GM18507 (cell line): Measurements from ENCODE around the gene S100A14.
"Not testable (repeated sequence)": the region's sequence is repeated elsewhere in the genome, so short reads cannot be mapped to it uniquely, and the experiment has no call there.

ENCODE experiments used
- DNase-seq: peaks from one replicate; pipeline ENCODE4 v3.0.0; 2011; ENCODE audit warnings: low read depth; ENCODE audit not compliant: insufficient read length; ENCODE audit errors: extremely low spot score
- FAIRE-seq: peaks from 2 replicates; lab custom pipeline; 2011; peaks lifted over from hg19 to GRCh38; lab: Jason Lieb, UNC

Gene S100A14

GRCh38 chr1:153640861-153641260 is 24.7 kb upstream of the S100A14 start:
- DNase-seq (no peak), FAIRE-seq (no peak)

DNA sequence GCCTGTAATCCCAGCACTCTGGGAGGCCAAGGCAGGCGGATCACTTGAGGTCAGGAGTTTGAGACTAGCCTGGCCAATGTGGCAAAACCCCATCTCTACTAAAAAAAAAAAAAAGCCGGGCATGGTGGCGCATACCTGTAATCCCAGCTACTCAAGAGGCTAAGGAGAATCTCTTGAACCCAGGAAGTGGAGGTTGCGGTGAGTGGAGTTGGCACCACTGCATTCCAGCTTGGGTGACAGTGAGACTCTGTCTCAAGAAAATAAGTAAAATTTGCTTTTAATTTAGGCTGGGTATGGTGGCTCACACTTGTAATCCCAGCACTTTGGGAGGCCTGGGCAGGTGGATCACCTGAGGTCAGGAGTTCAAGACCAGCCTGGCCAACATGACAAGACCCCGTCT is 24.1 kb upstream of the S100A14 start:
- not testable (repeated sequence) for DNase-seq, FAIRE-seq

GRCh38 chr1:153639280-153639679 is 23.2 kb upstream of the S100A14 start:
- DNase-seq (no peak), FAIRE-seq (no peak)

- no peak for DNase-seq
- no peak for FAIRE-seq
Observed at GRCh38 chr1:153638261-153638660, 22.1 kb upstream of the S100A14 start.

DNA sequence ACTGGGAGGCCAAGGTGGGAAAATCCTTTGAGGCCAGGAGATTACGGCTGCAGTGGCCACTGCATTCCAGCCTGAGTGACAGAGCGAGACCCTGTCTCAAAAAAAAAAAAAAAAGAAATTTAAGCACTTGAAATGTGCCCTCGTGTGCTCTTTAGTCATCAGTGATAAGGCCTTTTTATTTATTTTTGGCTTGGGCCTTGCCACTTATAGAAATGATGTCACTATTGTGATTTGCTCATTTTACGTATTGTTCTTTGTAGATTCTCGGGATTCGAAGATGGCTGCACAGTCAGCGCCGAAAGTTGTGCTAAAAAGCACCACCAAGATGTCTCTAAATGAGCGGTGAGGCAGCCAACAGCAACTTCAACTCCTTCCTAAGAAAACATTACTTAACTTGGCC is 20.2 kb upstream of the S100A14 start:
- no peak for DNase-seq
- FAIRE-seq = no peak

GRCh38 chr1:153635872-153636271 is 19.7 kb upstream of the S100A14 start:
- FAIRE-seq (no peak), DNase-seq (no peak)

- DNase-seq (peak; percentile 95), FAIRE-seq (peak; percentile 97)
Observed at GRCh38 chr1:153633754-153634665, 17.9 kb upstream of the S100A14 start, which contains the start of gene CHTOP. TSS of gene CHTOP (plus strand) at chr1:153634066. CDS start at chr1:153636589, 2,523 bp downstream.

DNA sequence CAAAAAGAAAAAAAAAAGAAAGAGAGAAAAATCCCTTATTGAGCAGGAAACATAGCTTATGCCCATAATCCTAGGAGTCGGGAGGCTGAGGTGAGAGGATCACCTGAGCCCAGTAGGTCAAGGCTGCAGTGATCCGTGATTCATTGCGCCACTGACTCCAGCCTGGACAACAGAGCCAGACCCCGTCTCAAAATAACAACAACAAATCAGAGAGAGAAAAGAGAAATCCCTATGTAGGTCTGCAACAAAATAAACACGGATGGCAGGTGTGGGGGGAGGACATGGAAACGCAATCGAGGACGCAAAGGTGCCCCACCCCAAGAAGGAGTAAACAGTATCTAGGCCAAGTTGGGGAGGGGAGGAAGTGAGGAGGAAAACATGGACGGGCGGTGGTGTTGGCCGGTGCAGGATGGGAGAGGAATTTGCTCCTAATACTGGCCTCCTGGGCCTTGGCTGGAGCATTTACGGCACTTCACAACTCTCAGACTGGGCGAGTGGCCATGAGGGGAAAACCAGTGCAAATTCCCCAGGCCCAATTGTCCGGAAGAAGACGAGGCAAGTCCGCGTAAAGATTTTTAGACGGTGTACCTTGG is 17.1 kb upstream of the S100A14 start:
- FAIRE-seq = no peak
- no peak for DNase-seq

DNA sequence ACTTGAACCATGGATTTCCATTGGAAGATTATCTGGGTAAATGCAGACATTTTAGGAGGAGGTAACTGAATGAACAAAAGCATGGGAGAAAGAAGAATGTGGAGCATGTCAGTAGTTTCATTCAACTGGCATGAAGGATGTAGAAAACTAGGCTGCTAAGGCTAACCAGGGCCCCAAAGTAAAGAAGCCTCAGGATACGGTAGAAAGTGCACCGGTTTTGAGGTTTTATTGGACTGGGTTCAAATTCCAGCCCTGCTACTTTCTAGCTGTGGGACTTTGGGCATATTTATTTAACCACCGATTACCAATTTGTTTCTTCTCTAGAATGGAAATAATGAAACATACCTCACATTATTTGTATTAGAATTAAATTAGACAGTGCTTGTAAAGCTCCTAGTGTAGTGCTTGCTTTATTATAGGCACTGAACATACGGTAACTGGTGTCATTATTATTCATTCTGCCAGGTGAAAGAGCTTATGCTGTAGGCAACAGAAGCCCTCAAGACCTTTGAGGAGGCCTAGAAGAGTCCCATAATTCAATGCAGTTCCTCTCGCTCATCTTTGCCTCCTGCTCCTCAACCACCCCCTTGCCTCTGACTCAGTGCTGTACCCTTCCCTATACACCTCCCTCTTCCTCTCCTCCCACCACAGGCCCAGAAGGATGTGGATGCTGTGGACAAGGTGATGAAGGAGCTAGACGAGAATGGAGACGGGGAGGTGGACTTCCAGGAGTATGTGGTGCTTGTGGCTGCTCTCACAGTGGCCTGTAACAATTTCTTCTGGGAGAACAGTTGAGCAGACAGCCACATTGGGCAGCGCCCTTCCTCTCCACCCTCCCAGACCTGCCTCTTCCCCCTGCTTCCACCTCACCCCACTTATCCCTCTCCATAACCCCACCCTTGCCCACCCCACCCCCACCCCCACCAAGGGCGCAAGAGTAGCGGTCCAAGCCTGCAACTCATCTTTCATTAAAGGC is 15.2 kb upstream of the S100A14 start:
- FAIRE-seq (no peak), DNase-seq (no peak)

DNA sequence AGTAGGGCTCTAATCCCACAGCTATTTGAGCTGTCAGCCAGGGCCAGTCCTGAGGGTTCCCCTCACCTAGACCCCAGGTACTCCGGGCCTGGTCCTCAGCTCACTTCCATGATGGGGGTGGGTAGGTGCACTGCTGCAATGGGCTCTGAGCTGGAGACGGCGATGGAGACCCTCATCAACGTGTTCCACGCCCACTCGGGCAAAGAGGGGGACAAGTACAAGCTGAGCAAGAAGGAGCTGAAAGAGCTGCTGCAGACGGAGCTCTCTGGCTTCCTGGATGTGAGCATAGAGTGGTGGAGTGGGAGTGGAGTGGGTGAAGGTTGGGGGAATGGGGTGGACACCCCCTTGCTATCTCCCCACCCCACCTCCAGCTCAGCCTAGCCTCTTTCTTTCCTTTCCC is 14.3 kb upstream of the S100A14 start:
- FAIRE-seq (no peak), DNase-seq (no peak)

- FAIRE-seq (no peak), DNase-seq (no peak)
Observed at GRCh38 chr1:153629971-153630370, 13.8 kb upstream of the S100A14 start.

GRCh38 chr1:153629343-153629665 is 13.2 kb upstream of the S100A14 start:
- DNase-seq = no peak
- FAIRE-seq = no peak

GRCh38 chr1:153628638-153629342 is 12.7 kb upstream of the S100A14 start:
- DNase-seq = no peak
- no peak for FAIRE-seq

DNA sequence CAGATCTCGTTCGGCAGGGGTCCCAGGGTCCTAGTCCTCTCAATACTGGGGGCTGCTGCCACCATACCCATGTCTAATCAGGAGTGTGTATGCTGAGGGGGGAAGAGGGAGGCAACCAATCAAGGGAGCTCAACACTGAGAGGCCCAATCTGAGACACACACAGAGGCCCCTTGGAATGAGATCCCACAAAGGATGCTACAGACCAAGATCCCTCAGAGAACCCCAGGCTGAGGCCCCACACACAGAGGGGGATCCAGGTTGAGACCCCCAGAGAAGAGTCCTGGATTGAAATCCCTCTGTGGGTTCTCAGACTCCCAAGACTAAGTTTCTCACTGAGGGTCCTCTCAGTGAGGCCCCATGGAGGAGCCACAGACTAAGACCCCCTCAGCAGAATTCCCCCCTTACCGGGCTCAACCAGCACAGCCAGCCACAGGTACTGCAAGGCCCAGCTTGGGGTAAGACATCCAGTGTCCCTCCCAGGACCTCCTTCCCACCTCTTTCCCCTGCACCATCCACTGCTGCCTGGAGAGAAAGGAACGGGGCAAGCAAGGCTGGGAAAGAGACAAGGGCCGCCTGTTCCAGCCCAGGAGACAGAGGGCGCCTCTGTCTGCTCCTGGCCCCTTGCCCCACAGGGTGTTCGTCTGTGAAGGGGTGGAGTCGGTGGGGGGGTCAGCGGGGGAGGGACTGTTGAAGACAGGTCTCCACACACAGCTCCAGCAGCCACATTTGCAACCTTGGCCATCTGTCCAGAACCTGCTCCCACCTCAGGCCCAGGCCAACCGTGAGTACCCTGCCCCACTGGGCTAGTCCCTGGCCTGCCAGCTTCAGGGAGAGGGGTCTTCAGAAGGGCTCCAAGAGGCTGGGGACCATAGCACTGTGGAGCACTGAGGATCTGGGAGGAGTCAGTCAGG is 11.8 kb upstream of the S100A14 start, which contains the start of gene S100A1:
TSS of gene S100A1 (plus strand) at position 720 of the 912 bp plus-strand sequence. CDS start 2,088 bp downstream, outside the sequence.
- DNase-seq (no peak), FAIRE-seq (no peak)

- no peak for FAIRE-seq
- no peak for DNase-seq
Observed at GRCh38 chr1:153626904-153627714, 11.0 kb upstream of the S100A14 start, which contains the start of gene S100A13. TSS of gene S100A13 (minus strand) at chr1:153627505. CDS start at chr1:153626472, 1,033 bp downstream.

GRCh38 chr1:153626477-153626903 is 10.4 kb upstream of the S100A14 start:
- FAIRE-seq (no peak), DNase-seq (no peak)

GRCh38 chr1:153624965-153625611 is 9.0 kb upstream of the S100A14 start:
- no peak for FAIRE-seq

More at GRCh38 chr1:153624965-153625611, 9.0 kb upstream of the S100A14 start:
- DNase-seq = no peak
